ENCODE measurements around the gene AVPR1B. TPM values are rescaled to one million over a fixed set of nuclear protein-coding genes. Genes with fewer than 3 reads are reported as not detected.

The AVPR1B gene
- total RNA-seq, 1 experiment from 2014 or later, result not detected

DNA sequence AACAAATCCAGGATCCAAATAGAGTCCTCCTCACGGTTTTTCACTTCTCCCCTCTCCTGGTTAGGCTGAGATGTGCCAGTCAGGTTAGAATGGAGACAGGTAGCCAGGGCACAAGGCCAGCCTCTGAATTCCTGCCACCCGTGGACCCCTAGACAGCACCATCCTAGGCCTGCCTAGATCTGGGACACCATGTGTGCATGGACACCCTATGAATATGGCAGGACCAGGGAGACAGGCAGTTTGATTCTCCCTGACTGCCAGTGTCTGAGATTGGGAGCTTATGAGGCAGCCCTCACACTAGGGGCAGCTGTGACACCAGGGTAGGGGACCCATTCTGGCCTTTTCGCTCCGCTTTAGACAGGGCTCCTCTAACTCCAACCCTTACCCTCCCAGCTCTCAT lies 7.5 kb downstream of the AVPR1B start:
- Mint-ChIP-seq H3K4me3 (no peak overlapping the region), H3K27ac (no peak overlapping the region), H3K27me3 (ENCODE audit: low read depth) (peaks cover 14% of the 10 kb centered on the region), H3K4me1 (peaks cover 0 to 2% of the 10 kb centered on the region in 2 experiments; a peak in 2 of 4 replicates), H3K9me3 (no peaks in the 10 kb centered on the region), H3K36me3 (ENCODE audit: insufficient read depth in 1 of 3, low read depth in 3 of 3) (no peaks in the 10 kb centered on the region)
- Histone ChIP-seq H4K8ac (replicated peaks; ENCODE audit: insufficient read length, low read depth, low read length) (no peak overlapping the region), H3T11ph (ENCODE audit: low read length) (no peak overlapping the region), H2AFZ (ENCODE audit: low read length) (no peak overlapping the region), H3K4ac (ENCODE audit: low read depth, low read length) (no peak overlapping the region), H2BK5ac (ENCODE audit: insufficient read length, low read length) (no peak overlapping the region), H4K5ac (ENCODE audit: insufficient read length, low read depth, low read length) (no peak overlapping the region), H3K79me1 (ENCODE audit: insufficient read depth, low read depth, low read length, poor library complexity, severe bottlenecking) (no peaks in the 10 kb centered on the region), H3K23me2 (ENCODE audit: insufficient read length, low read depth, low read length, poor library complexity, severe bottlenecking) (no peaks in the 10 kb centered on the region), H3K14ac (ENCODE audit: insufficient read depth, low read length) (no peak overlapping the region; the same call in 1 of the 2 replicates), H3K4me1 (ENCODE audit: insufficient read depth, low read length) (no peaks in the 10 kb centered on the region), H3K56ac (ENCODE audit: insufficient read length, low read depth, low read length) (no peak overlapping the region), H3K4me2 (ENCODE audit: insufficient read depth, insufficient read length, low read length) (no peak overlapping the region), H4K20me1 (ENCODE audit: control insufficient read depth, insufficient read depth, insufficient read length) (no peaks in the 10 kb centered on the region), H2AK5ac (ENCODE audit: insufficient read length, low read length) (no peak overlapping the region), H2BK20ac (ENCODE audit: low read depth, low read length, poor library complexity, severe bottlenecking) (no peak overlapping the region), H3K9ac (ENCODE audit: extremely low read depth, insufficient read length, low read length) (no peak overlapping the region), H2BK15ac (ENCODE audit: low read depth, low read length) (no peak overlapping the region), H4K91ac (ENCODE audit: insufficient read length, low read depth, low read length) (no peak overlapping the region), H3K23ac (ENCODE audit: insufficient read length, low read depth, low read length) (no peak overlapping the region), H3K27ac (ENCODE audit: insufficient read length, low read depth, low read length) (no peak overlapping the region), H3K79me2 (ENCODE audit: insufficient read depth, low read length) (no peaks in the 10 kb centered on the region), H2BK120ac (ENCODE audit: low read depth, low read length, poor library complexity, severe bottlenecking) (no peak overlapping the region), H3K9me3 (ENCODE audit: control insufficient read depth, low read depth, low read length) (no peaks in the 10 kb centered on the region), H3K18ac (ENCODE audit: insufficient read length, low read depth, low read length) (no peak overlapping the region), H3K27me3 (ENCODE audit: insufficient read depth, low read length) (no peaks in the 10 kb centered on the region), H2BK12ac (ENCODE audit: insufficient read length, low read depth, low read length) (no peak overlapping the region)
- no CpG with 5 or more reads among the region's 4 CpGs for WGBS (ENCODE audit: extremely low coverage, insufficient read length, low lambda C conversion rate)
- TF ChIP-seq, protein P1, sequence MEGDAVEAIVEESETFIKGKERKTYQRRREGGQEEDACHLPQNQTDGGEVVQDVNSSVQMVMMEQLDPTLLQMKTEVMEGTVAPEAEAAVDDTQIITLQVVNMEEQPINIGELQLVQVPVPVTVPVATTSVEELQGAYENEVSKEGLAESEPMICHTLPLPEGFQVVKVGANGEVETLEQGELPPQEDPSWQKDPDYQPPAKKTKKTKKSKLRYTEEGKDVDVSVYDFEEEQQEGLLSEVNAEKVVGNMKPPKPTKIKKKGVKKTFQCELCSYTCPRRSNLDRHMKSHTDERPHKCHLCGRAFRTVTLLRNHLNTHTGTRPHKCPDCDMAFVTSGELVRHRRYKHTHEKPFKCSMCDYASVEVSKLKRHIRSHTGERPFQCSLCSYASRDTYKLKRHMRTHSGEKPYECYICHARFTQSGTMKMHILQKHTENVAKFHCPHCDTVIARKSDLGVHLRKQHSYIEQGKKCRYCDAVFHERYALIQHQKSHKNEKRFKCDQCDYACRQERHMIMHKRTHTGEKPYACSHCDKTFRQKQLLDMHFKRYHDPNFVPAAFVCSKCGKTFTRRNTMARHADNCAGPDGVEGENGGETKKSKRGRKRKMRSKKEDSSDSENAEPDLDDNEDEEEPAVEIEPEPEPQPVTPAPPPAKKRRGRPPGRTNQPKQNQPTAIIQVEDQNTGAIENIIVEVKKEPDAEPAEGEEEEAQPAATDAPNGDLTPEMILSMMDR (conservative IDR thresholded peaks at IDR 0.05), result no peak
- no peak for DNase-seq
